Parathyroid adenoma (tissue), 2 donors: ENCODE measurements around the gene DDX56.

Experiments used
- H2AFZ ChIP-seq: fragments of 300-600 bp; sonication (generic); one replicate; pipeline ENCODE4 v1.7.0; 2017; ENCODE audit warnings: antibody characterized with exemption, mild to moderate bottlenecking
- H3K27ac ChIP-seq: fragments of 300-600 bp; sonication (generic); one replicate; pipeline ENCODE4 v1.7.0; 2017
- H3K27me3 ChIP-seq: fragments of 300-600 bp; sonication (generic); one replicate; pipeline ENCODE4 v1.7.0; 2017; ENCODE audit warnings: low read length; ENCODE audit not compliant: control insufficient read depth, insufficient read depth
- H3K36me3 ChIP-seq: fragments of 300-600 bp; sonication (generic); one replicate; pipeline ENCODE4 v1.7.0; 2017; ENCODE audit warnings: low read length; ENCODE audit not compliant: control insufficient read depth, insufficient read depth
- H3K4me1 ChIP-seq: fragments of 300-600 bp; sonication (generic); one replicate; pipeline ENCODE4 v1.7.0; 2017; ENCODE audit warnings: control low read depth
- H3K4me2 ChIP-seq: fragments of 300-600 bp; sonication (generic); one replicate; pipeline ENCODE4 v1.7.0; 2017; ENCODE audit warnings: low read length
- H3K4me3 ChIP-seq: fragments of 300-600 bp; sonication (generic); one replicate; pipeline ENCODE4 v1.7.0; 2017; ENCODE audit warnings: low read depth, low read length
- H3K79me2 ChIP-seq: fragments of 300-600 bp; sonication (generic); one replicate; pipeline ENCODE4 v1.7.0; 2017; ENCODE audit warnings: control low read depth
- H3K9ac ChIP-seq: fragments of 300-600 bp; sonication (generic); one replicate; pipeline ENCODE4 v1.7.0; 2017; ENCODE audit warnings: mild to moderate bottlenecking
- H3K9me3 ChIP-seq: fragments of 300-600 bp; sonication (generic); one replicate; pipeline ENCODE4 v1.7.0; 2017; ENCODE audit warnings: low read length; ENCODE audit not compliant: control insufficient read depth
- CTCF ChIP-seq: fragments of 300-600 bp; sonication (generic); IDR thresholded peaks from one replicate; pipeline ENCODE4 v1.7.0; 2017; ENCODE audit warnings: antibody characterized with exemption, mild to moderate bottlenecking
- donor health status: primary hyperparathyroidism.

Gene DDX56

GRCh38 chr7:44567884-44568283, 5.8 kb downstream of the DDX56 start:
- no peaks in the 10 kb centered on the region for H3K9me3 ChIP-seq
- no peaks in the 10 kb centered on the region for H3K27me3 ChIP-seq
- H3K27ac ChIP-seq: no peak overlapping the region
- H3K9ac ChIP-seq: no peak overlapping the region
- peaks cover 16% of the 10 kb centered on the region for H3K4me1 ChIP-seq
- no peaks in the 10 kb centered on the region for H3K36me3 ChIP-seq
- no peak overlapping the region for H3K4me2 ChIP-seq
- H2AFZ ChIP-seq: no peak overlapping the region
- H3K4me3 ChIP-seq: no peak overlapping the region
- no peak for TF ChIP-seq CTCF
- peaks cover 5% of the 10 kb centered on the region for H3K79me2 ChIP-seq

GRCh38 chr7:44566680-44567079, 7.0 kb downstream of the DDX56 start:
- Histone ChIP-seq H3K27ac (no peak overlapping the region), H3K4me3 (no peak overlapping the region), H3K9ac (no peak overlapping the region), H3K27me3 (no peaks in the 10 kb centered on the region), H2AFZ (no peak overlapping the region), H3K9me3 (no peaks in the 10 kb centered on the region), H3K79me2 (no peaks in the 10 kb centered on the region), H3K4me1 (peaks cover 14% of the 10 kb centered on the region), H3K4me2 (no peak overlapping the region), H3K36me3 (no peaks in the 10 kb centered on the region)
- no peak for TF ChIP-seq CTCF

- Histone ChIP-seq H3K4me3 (no peak overlapping the region), H3K9ac (no peak overlapping the region), H2AFZ (no peak overlapping the region), H3K36me3 (no peaks in the 10 kb centered on the region), H3K4me1 (peaks cover 14% of the 10 kb centered on the region), H3K4me2 (no peak overlapping the region), H3K79me2 (no peaks in the 10 kb centered on the region), H3K9me3 (no peaks in the 10 kb centered on the region), H3K27me3 (no peaks in the 10 kb centered on the region), H3K27ac (no peak overlapping the region)
- TF ChIP-seq CTCF: no peak
These were observed 7.7 kb downstream of the DDX56 start for GRCh38 chr7:44565795-44566559.

- Histone ChIP-seq H3K4me1 (peaks cover 14% of the 10 kb centered on the region), H3K36me3 (no peaks in the 10 kb centered on the region), H3K4me2 (no peak overlapping the region), H3K4me3 (no peak overlapping the region), H2AFZ (no peak overlapping the region), H3K27me3 (no peaks in the 10 kb centered on the region), H3K9ac (no peak overlapping the region), H3K79me2 (no peaks in the 10 kb centered on the region), H3K9me3 (no peaks in the 10 kb centered on the region), H3K27ac (no peak overlapping the region)
- TF ChIP-seq CTCF: peak; percentile 98
These were observed 8.5 kb downstream of the DDX56 start for GRCh38 chr7:44565097-44565794.
